GM19043 (cell line): ENCODE results near the gene ACY1.
"Not testable (repeated sequence)": the region's sequence is repeated elsewhere in the genome, so short reads cannot be mapped to it uniquely, and the experiment has no call there.

Source experiments
- ATAC-seq: cut with Tn5 transposase; IDR thresholded peaks from one replicate; pipeline ENCODE4 v1.9.1; 2021; ENCODE audit warnings: low read depth; ENCODE audit not compliant: unreplicated experiment

The ACY1 gene

GRCh38 chr3:52023101-52023770 lies 39.9 kb downstream of the ACY1 start:
- ATAC-seq, result no peak

DNA sequence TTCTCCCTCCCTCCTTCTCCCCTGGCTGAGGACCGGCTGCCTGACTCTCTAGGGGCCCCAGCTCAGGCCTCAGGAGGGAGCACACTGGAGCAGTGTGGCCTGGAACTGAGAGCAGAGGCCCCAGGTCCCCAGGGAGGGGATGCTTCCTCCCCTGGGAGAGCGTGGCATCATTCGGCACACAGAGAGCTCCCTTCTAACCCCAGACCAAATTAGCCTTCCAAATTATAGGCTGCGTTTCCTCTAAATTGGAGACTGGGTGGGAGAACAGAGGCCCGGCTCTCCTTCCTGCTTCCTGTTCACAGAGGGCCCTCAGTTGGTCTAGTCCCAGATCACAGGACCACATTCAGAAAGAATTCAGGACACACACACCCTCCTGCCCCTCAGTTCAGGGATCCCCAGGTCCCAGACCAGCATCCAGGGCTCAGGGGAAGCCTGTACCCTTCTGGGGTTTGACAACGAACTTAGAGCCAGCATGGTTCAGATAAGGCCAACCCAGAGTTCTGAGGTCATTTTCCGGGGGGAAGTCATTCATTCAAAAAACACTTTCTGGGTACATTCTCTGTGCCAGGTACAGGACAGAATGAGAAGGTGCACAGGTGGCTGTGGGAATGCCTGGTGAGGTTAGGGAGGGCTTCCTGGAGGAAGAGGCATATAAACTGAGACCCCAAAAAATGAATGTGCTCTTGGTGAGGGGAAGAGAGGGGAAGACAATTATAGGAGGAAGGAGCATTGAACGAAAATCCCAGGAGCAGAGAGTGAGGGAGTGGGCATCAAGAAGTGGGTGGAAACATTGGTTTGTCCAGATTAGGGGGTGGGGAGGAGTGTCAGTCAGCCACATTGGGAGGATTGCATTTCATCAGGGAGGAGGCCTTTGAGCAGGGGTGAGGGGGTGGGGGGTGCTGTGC lies 40.8 kb downstream of the ACY1 start:
- peak; percentile 83 for ATAC-seq

DNA sequence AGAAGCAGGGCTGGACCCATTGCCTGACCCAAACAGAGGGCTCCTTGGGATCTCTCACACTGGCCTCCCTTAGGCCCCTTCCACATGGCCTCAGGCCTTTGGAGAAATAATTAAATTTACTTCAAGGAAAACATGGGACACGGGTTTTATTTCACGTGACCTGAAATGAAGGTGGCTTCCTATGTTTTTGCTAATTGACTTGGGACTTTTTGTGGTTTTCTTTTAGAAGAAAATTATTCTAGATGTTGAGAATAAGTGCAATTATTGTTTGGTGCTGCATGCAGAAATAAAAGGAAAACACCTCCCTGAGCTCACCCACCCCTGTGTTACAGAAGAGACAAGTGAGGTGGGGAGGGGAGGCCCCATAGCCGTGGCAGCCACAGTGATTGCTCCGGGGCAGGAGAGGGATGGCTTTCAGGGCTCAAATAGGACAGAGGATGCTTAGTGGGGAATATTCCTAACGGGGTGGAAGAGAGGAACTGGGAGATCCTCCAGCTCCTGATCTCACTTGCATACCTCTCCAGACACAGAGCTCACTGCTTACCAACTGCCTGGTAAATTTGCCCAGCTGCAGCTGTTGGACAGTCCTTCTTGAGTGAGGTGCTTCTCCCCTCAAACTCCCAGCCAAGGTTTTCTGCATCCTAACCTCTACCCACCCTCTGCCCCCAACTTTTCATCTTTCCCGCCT lies 41.6 kb downstream of the ACY1 start:
- ATAC-seq, result no peak

GRCh38 chr3:52025453-52025852 lies 42.1 kb downstream of the ACY1 start:
- no peak for ATAC-seq

- ATAC-seq, result no peak
These were observed 42.7 kb downstream of the ACY1 start for GRCh38 chr3:52026041-52026440.

DNA sequence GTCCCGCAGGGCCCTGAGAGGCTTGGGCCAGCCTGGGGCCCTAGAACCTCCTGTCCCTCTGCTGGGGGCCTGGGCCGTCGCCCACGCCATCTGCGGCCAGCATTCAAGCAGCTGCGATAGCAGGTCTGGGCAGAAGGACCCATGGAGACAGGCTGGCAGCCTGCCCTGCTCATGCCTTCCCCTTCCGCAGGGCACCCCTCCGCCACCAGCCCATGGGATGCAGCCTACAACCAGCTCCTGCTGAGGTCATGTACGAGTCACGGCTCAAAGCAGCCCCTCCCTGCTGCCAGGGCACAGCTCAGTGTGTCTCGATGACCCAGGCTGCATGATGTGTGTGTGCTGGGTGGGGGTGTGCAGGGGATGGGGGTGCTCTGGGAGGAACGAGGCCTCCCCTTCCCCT lies 45.2 kb downstream of the ACY1 start:
- ATAC-seq, result no peak

DNA sequence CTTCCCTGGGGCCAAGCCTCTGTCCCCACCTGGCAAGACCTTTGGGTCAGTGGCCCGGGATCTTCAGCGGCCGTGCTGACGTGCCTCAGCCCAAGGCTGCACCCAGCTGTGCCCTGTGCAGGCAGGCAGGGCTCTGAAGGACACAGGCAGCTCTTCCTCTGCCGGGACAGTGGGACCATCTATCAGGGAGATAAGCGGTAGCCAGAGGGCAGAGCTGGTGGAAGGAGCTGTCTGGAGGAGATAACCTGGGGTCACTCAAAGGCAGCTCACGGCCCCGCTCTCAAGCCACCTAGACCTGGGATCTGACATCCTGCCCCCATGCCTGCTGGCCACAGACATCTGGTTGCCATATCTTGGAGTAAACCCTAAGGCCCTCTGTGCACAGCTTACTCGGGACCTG lies 45.7 kb downstream of the ACY1 start:
- no peak for ATAC-seq

- ATAC-seq, result no peak
These were observed 46.2 kb downstream of the ACY1 start for GRCh38 chr3:52029535-52029934.

DNA sequence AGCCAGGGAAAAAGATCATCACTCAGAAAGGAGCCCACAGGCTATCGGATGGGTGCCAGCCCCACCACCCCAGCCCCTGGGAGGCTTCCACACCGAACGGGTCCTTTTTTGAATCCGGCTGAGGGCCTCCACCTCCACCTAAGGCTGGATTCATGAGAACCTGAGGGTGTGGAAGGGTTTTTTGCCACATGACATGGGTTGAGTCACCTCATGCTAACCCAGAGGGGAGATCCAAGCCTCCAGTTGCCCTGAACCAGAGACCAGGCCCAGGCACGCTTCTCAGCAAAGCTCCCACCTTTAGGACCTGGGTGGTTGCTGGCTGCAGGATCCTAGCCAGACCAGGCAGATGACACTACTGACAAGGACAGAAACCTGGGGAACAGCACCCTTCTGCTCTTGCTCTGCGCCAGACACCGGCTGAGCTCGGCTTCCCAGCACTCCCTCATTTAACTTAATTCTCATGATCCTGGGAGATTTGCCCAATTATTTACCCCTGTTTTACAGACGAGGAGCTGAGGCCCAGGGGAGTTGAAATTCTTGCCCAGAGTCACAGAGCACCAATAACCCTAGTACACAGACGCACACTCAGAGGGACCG lies 47.5 kb downstream of the ACY1 start:
- no peak for ATAC-seq

DNA sequence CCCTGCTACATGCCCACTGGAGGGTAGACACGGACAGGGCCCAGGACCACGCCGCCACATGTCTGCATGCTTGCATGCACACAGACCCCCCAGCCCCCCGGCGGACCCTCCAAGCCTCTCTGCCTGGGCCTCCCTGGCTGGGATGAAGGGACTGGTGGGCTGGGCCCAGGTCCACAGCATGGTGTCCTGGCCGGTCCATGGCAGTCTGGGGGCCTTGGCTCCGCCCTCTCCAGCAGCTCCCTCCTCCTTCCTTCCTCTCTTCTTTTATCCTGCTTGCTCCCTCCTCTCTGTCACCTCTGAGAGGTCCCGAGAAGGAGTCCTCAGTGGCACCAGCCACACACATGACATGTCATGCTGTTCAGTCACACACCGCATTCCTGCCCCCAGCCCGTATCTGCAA lies 48.6 kb downstream of the ACY1 start:
- no peak for ATAC-seq

- ATAC-seq, result no peak
These were observed 49.5 kb downstream of the ACY1 start for GRCh38 chr3:52032702-52033408.

GRCh38 chr3:52033748-52034147 lies 50.4 kb downstream of the ACY1 start:
- ATAC-seq, result not testable (repeated sequence)

- ATAC-seq, result no peak
These were observed 50.9 kb downstream of the ACY1 start for GRCh38 chr3:52034212-52034611.

DNA sequence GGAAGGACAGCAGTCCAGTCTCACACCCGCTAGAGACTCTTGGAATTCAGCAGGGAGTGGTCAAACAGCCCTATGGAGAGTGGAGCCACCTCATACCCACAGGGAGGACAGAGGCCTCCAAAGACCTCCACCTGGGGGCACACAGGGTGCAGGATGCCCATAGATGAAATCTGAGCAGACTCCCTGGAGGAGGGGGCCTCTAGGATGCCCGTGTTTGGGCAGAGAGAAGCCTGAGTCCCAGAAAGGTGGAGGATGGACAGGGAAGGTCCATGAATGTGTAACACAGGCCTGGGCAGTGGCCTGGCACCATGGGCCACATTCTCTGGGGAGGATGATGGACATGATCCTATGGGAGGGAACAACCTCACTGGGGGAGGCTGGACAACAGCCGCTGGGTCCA lies 51.3 kb downstream of the ACY1 start:
- ATAC-seq, result no peak

GRCh38 chr3:52036222-52036694 lies 52.9 kb downstream of the ACY1 start:
- ATAC-seq, result peak; percentile 54

DNA sequence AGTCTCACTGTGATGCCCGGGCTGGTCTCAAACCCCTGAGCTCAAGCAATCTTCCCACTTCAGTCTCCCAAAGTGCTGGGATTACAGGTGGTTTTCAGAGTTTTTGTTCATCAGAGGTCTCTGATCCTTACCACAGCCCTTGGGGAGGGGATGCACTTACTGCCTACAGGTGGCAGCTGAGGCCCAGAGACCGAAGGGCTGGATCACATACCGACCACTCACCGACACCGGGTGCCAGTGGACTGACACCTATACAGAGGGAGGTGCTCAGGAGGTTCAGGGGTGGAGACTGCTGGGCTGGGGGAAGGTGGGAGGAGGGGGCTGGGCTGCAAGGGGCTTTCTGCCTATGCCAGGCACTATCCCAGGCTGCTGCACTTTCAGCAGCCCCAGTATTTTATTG lies 53.5 kb downstream of the ACY1 start:
- ATAC-seq, result no peak

- ATAC-seq, result no peak
These were observed 54.0 kb downstream of the ACY1 start for GRCh38 chr3:52037291-52037690.

DNA sequence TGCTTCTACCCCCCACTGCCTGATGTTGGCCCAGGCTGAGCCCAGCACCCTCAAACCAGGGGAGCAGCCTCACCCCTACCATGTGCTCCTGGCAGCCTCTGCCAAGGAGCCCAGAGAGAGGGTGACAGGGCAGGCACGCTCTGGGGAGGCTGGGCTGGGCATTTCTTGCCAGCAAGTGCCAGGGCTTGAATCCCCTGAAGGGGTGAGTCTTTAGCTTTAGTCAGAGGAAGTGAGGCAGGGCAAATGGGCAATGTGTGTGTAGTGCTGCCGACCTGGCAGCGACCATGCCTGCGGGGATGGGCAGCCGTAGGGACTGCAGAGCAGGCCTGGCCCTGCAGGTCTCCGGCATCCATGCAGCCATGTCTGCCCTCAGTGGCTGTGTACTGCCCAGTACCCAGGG lies 54.9 kb downstream of the ACY1 start:
- ATAC-seq, result no peak
